Liver (tissue), 9 donors: Measurements from ENCODE around the gene NMNAT2. TPM values are rescaled to one million over a fixed set of nuclear protein-coding genes. Genes with fewer than 3 reads are reported as not detected.

ENCODE experiments used
- DNase-seq: peaks from one replicate; pipeline ENCODE4 v3.0.0-alpha.2; 2017; ENCODE audit warnings: low spot score
- H3K27ac ChIP-seq, 2 donors: one replicate each; pipeline ENCODE4 v1.7.0; 2013; ENCODE audit warnings: inconsistent platforms in 2 of 2, low read length in 2 of 2, control low read depth in 1 of 2, low read depth in 1 of 2, mild to moderate bottlenecking in 1 of 2
- H3K27me3 ChIP-seq, 4 donors: one replicate each; pipeline versions ENCODE4 v1.6.1 to v1.7.0; 2013; ENCODE audit warnings: low read length in 3 of 4, inconsistent platforms in 1 of 4, mild to moderate bottlenecking in 1 of 4, moderate library complexity in 1 of 4; ENCODE audit not compliant: control insufficient read depth in 4 of 4, insufficient read depth in 4 of 4
- H3K36me3 ChIP-seq, 4 donors: one replicate each; pipeline versions ENCODE4 v1.6.1 to v1.7.0; 2013; ENCODE audit warnings: low read length in 3 of 4, mild to moderate bottlenecking in 3 of 4, low read depth in 1 of 4, moderate library complexity in 1 of 4; ENCODE audit not compliant: control insufficient read depth in 4 of 4, insufficient read depth in 3 of 4
- H3K4me1 ChIP-seq, 4 donors: one replicate each; pipeline versions ENCODE4 v1.6.1 to v1.7.0; 2013; ENCODE audit warnings: low read length in 3 of 4, mild to moderate bottlenecking in 3 of 4, moderate library complexity in 1 of 4; ENCODE audit not compliant: control insufficient read depth in 4 of 4, insufficient read depth in 4 of 4
- H3K4me3 ChIP-seq, 3 donors: one replicate each; pipeline versions ENCODE4 v1.6.1 to v1.7.0; 2013; ENCODE audit warnings: low read length in 3 of 3, control low read depth in 1 of 3, low read depth in 1 of 3, mild to moderate bottlenecking in 1 of 3
- H3K9ac ChIP-seq, 2 donors: one replicate each; pipeline ENCODE4 v1.7.0; 2013; ENCODE audit warnings: low read length in 2 of 2, mild to moderate bottlenecking in 2 of 2, moderate library complexity in 2 of 2, control low read depth in 1 of 2, low read depth in 1 of 2
- H3K9me3 ChIP-seq, 4 donors: one replicate each; pipeline versions ENCODE4 v1.6.1 to v1.7.0; 2013; ENCODE audit warnings: low read length in 3 of 4; ENCODE audit not compliant: control insufficient read depth in 4 of 4
- EGR1 ChIP-seq, 2 donors: IDR thresholded peaks; 2 replicates each; pipeline ENCODE4 v1.6.1; 2016 to 2018; ENCODE audit warnings: antibody characterized with exemption in 2 of 2, low read depth in 2 of 2
- FOXA1 ChIP-seq: IDR thresholded peaks from 2 replicates; pipeline ENCODE4 v1.6.1; 2016; ENCODE audit warnings: antibody characterized with exemption
- FOXA2 ChIP-seq: IDR thresholded peaks from 2 replicates; pipeline ENCODE4 v1.6.1; 2016; ENCODE audit warnings: antibody characterized with exemption
- GABPA ChIP-seq, 2 donors: IDR thresholded peaks in 1 of 2; conservative IDR thresholded peaks in 1 of 2; 2 replicates each; pipeline ENCODE4 v1.6.1; 2016; ENCODE audit warnings: antibody characterized with exemption in 2 of 2, mild to moderate bottlenecking in 1 of 2, moderate library complexity in 1 of 2
- HNF4A ChIP-seq, 2 donors: conservative IDR thresholded peaks; 2 replicates each; pipeline ENCODE4 v1.6.1; 2016; ENCODE audit warnings: antibody characterized with exemption in 2 of 2, mild to moderate bottlenecking in 2 of 2
- HNF4G ChIP-seq: IDR thresholded peaks from 2 replicates; pipeline ENCODE4 v1.6.1; 2016; ENCODE audit warnings: antibody characterized with exemption
- JUND ChIP-seq, 2 donors: IDR thresholded peaks; 2 replicates each; pipeline ENCODE4 v1.6.1; 2016; ENCODE audit warnings: antibody characterized with exemption in 2 of 2
- NR2F2 ChIP-seq: IDR thresholded peaks from 2 replicates; pipeline ENCODE4 v1.6.1; 2016; ENCODE audit warnings: antibody characterized with exemption
- RAD21 ChIP-seq, 2 donors: IDR thresholded peaks; 2 replicates each; pipeline ENCODE4 v1.6.1; 2016; ENCODE audit warnings: antibody characterized with exemption in 2 of 2, mild to moderate bottlenecking in 2 of 2
- RXRA ChIP-seq, 2 donors: IDR thresholded peaks; 2 replicates each; pipeline ENCODE4 v1.6.1; 2017 to 2018; ENCODE audit warnings: antibody characterized with exemption in 2 of 2, mild to moderate bottlenecking in 1 of 2
- SP1 ChIP-seq: IDR thresholded peaks from 2 replicates; pipeline ENCODE4 v1.6.1; 2018; ENCODE audit warnings: antibody characterized with exemption, mild to moderate bottlenecking
- TAF1 ChIP-seq: conservative IDR thresholded peaks from 2 replicates; pipeline ENCODE4 v1.6.1; 2016; ENCODE audit warnings: antibody characterized with exemption, mild to moderate bottlenecking
- YY1 ChIP-seq: IDR thresholded peaks from 2 replicates; pipeline ENCODE4 v1.6.1; 2016; ENCODE audit warnings: antibody characterized with exemption, mild to moderate bottlenecking
- WGBS: extraction: QIAGEN DNeasy Blood & Tissue Kit; methylation state at CpG from one replicate; pipeline ENCODE4 v1.1.7; 2013; 5-methylcytosine and 5-hydroxymethylcytosine counted together
- polyA plus RNA-seq, 2 donors: library from polyadenylated mRNA; stranded (reverse) in 1 of 2; unstranded in 1 of 2; fragments of 200-250 nt in 1 of 2; fragments of >200 nt in 1 of 2; fragmentation: Nextera tagmentation in 1 of 2; extraction: Ambion mirVana in 1 of 2; gene quantifications; one replicate each; pipeline versions ENCODE4 v1.2.1 to v1.2.3, GENCODE V29; 2013 to 2015
- total RNA-seq, 2 donors: library from RNA; depleted of rRNA; stranded (reverse); fragments of >200 nt; gene quantifications; one replicate each; pipeline ENCODE4 v1.2.3, GENCODE V29; 2014
- TF ChIP-seq, protein P1 (sequence below): IDR thresholded peaks from 2 replicates; pipeline ENCODE4 v1.6.1; 2016; ENCODE audit warnings: antibody characterized with exemption, mild to moderate bottlenecking
- TF ChIP-seq, protein P2 (sequence below): fragments of 150-350 bp; IDR thresholded peaks from 2 replicates; pipeline ENCODE4 v1.5.1; 2017; ENCODE audit warnings: improper control_type of control experiment, low read depth, low read length; ENCODE audit not compliant: missing input control
- TF ChIP-seq, protein P3 (sequence below): IDR thresholded peaks from 2 replicates; pipeline ENCODE4 v1.6.1; 2016; ENCODE audit warnings: antibody characterized with exemption
- TF ChIP-seq, protein P4 (sequence below): IDR thresholded peaks from 2 replicates; pipeline ENCODE4 v1.6.1; 2016; ENCODE audit warnings: antibody characterized with exemption
- TF ChIP-seq, protein P5 (sequence below): IDR thresholded peaks from 2 replicates; pipeline ENCODE4 v1.6.1; 2016; ENCODE audit warnings: antibody characterized with exemption
- donor health status: healthy.
- donor health status: healthy.
- donor health status: healthy.
- donor health status: healthy.
- donor health status: healthy.

The NMNAT2 gene
- total and polyA plus RNA-seq, 4 donors, result under 0.01 to 0.07 (median 0.05) TPM; not detected in 1

DNA sequence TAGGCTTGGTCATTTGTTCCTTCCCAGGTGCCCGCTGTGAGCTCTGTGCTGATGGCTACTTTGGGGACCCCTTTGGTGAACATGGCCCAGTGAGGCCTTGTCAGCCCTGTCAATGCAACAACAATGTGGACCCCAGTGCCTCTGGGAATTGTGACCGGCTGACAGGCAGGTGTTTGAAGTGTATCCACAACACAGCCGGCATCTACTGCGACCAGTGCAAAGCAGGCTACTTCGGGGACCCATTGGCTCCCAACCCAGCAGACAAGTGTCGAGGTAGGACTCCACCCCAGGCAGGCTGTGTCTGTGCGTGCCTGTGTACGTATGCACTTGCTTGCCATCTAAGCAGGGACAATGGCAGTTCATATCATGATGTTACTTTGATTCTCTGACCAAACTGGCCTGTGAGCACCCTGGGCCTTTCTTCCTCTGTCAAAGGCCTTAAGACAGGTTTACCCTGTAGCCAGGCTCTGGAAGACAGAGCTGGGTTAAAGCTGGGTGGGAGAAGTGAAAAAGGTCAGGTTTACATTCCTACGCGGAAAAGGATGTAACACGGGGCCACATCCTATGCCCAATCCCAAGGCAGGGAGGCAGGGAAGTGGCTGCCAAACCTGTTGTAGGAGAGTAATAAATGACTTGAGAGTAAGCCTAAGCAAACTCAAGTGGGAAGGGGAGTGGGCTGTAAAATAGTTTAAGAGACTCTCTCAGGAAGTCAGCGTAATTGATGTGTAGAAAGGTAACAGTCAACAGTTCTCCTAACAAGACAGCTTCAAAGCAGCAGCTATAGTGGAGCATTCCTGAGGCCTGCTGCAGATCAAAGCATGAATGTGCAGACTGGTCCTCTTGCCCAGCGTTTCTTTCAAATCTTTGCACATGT lies 189.6 kb downstream of the NMNAT2 start:
- Histone ChIP-seq H3K4me3 (no peak overlapping the region), H3K4me1 (no peaks in the 10 kb centered on the region), H3K27me3 (no peaks in the 10 kb centered on the region), H3K9me3 (no peaks in the 10 kb centered on the region), H3K36me3 (no peaks in the 10 kb centered on the region), H3K27ac (no peak overlapping the region), H3K9ac (no peak overlapping the region)
- WGBS, result 87% methylated on average over 13 of the region's 13 CpGs
- DNase-seq, result no peak
- TF ChIP-seq YY1 (no peak), JUND (IDR thresholded peaks at IDR 0.05) (no peak), TAF1 (no peak), FOXA1 (no peak), GABPA (IDR thresholded peaks at IDR 0.05 in 1 of 2, conservative IDR thresholded peaks at IDR 0.05 in 1 of 2) (no peak), NR2F2 (no peak), FOXA2 (no peak), HNF4G (no peak), RXRA (IDR thresholded peaks at IDR 0.05) (no peak), HNF4A (conservative IDR thresholded peaks at IDR 0.05) (no peak), EGR1 (IDR thresholded peaks at IDR 0.05; ENCODE audit: low read depth in 2 of 2) (no peak), SP1 (no peak), RAD21 (IDR thresholded peaks at IDR 0.05) (no peak)
- TF ChIP-seq, protein P1, sequence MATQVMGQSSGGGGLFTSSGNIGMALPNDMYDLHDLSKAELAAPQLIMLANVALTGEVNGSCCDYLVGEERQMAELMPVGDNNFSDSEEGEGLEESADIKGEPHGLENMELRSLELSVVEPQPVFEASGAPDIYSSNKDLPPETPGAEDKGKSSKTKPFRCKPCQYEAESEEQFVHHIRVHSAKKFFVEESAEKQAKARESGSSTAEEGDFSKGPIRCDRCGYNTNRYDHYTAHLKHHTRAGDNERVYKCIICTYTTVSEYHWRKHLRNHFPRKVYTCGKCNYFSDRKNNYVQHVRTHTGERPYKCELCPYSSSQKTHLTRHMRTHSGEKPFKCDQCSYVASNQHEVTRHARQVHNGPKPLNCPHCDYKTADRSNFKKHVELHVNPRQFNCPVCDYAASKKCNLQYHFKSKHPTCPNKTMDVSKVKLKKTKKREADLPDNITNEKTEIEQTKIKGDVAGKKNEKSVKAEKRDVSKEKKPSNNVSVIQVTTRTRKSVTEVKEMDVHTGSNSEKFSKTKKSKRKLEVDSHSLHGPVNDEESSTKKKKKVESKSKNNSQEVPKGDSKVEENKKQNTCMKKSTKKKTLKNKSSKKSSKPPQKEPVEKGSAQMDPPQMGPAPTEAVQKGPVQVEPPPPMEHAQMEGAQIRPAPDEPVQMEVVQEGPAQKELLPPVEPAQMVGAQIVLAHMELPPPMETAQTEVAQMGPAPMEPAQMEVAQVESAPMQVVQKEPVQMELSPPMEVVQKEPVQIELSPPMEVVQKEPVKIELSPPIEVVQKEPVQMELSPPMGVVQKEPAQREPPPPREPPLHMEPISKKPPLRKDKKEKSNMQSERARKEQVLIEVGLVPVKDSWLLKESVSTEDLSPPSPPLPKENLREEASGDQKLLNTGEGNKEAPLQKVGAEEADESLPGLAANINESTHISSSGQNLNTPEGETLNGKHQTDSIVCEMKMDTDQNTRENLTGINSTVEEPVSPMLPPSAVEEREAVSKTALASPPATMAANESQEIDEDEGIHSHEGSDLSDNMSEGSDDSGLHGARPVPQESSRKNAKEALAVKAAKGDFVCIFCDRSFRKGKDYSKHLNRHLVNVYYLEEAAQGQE, result no peak
- TF ChIP-seq, protein P2, sequence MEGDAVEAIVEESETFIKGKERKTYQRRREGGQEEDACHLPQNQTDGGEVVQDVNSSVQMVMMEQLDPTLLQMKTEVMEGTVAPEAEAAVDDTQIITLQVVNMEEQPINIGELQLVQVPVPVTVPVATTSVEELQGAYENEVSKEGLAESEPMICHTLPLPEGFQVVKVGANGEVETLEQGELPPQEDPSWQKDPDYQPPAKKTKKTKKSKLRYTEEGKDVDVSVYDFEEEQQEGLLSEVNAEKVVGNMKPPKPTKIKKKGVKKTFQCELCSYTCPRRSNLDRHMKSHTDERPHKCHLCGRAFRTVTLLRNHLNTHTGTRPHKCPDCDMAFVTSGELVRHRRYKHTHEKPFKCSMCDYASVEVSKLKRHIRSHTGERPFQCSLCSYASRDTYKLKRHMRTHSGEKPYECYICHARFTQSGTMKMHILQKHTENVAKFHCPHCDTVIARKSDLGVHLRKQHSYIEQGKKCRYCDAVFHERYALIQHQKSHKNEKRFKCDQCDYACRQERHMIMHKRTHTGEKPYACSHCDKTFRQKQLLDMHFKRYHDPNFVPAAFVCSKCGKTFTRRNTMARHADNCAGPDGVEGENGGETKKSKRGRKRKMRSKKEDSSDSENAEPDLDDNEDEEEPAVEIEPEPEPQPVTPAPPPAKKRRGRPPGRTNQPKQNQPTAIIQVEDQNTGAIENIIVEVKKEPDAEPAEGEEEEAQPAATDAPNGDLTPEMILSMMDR, result no peak
- TF ChIP-seq, protein P3, sequence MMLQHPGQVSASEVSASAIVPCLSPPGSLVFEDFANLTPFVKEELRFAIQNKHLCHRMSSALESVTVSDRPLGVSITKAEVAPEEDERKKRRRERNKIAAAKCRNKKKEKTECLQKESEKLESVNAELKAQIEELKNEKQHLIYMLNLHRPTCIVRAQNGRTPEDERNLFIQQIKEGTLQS, result no peak
- TF ChIP-seq, protein P4, sequence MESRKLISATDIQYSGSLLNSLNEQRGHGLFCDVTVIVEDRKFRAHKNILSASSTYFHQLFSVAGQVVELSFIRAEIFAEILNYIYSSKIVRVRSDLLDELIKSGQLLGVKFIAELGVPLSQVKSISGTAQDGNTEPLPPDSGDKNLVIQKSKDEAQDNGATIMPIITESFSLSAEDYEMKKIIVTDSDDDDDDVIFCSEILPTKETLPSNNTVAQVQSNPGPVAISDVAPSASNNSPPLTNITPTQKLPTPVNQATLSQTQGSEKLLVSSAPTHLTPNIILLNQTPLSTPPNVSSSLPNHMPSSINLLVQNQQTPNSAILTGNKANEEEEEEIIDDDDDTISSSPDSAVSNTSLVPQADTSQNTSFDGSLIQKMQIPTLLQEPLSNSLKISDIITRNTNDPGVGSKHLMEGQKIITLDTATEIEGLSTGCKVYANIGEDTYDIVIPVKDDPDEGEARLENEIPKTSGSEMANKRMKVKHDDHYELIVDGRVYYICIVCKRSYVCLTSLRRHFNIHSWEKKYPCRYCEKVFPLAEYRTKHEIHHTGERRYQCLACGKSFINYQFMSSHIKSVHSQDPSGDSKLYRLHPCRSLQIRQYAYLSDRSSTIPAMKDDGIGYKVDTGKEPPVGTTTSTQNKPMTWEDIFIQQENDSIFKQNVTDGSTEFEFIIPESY, result no peak
- TF ChIP-seq, protein P5, sequence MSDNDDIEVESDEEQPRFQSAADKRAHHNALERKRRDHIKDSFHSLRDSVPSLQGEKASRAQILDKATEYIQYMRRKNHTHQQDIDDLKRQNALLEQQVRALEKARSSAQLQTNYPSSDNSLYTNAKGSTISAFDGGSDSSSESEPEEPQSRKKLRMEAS, result no peak
